ENCODE measurements around the gene CFAP298.
"Not testable (repeated sequence)": the region's sequence is repeated elsewhere in the genome, so short reads cannot be mapped to it uniquely, and the experiment has no call there.

CFAP298 gene

GRCh38 chr21:32566741-32567389, 45.3 kb downstream of the CFAP298 start:
- no peak for DNase-seq

GRCh38 chr21:32565856-32566465, 46.2 kb downstream of the CFAP298 start:
- DNase-seq, result no peak

GRCh38 chr21:32562915-32563314, 49.3 kb downstream of the CFAP298 start:
- no peak for DNase-seq

GRCh38 chr21:32562426-32562825, 49.8 kb downstream of the CFAP298 start:
- no peak for DNase-seq

GRCh38 chr21:32561476-32561875, 50.7 kb downstream of the CFAP298 start:
- DNase-seq, result not testable (repeated sequence)

DNA sequence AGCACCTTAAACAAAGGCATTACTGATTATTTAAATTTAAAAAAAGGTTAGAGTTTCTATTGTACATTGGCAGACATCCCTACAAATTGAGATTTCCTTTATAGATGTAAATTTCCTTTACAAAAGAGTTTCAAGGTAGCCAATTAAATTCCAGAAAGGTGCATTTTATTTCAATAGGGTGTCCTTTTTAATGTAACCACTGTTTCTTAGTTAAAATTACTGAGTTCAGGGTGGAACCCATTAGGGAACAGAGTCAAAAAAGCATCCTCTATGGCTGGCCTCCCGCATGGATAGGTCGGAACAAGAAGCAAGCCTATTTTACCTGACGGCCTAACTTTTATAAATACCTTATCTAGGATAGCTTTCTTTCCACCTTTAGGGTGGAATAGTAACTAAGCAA, 51.3 kb downstream of the CFAP298 start:
- DNase-seq, result no peak

- DNase-seq, result no peak
Observed at GRCh38 chr21:32559006-32559610, 53.1 kb downstream of the CFAP298 start.

DNA sequence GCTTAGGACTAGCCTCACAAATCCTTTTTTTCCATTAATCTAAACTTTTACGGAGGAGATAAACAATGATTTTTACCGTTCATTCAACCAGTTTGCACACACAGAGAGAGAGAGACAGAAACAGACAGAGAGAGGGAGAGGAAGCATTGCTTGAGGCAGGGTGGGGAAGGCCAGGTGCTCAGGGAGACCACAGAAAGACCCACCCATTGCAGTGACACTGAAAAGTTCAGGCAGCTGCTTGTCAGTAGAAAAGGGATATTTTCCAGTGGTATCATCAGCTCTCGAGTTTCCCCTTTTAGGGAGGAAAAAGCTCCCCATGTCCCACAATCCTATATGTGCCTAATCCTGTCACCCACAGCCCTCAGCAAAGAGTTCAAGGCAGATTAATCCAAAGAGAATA, 54.1 kb downstream of the CFAP298 start:
- DNase-seq, result no peak

DNA sequence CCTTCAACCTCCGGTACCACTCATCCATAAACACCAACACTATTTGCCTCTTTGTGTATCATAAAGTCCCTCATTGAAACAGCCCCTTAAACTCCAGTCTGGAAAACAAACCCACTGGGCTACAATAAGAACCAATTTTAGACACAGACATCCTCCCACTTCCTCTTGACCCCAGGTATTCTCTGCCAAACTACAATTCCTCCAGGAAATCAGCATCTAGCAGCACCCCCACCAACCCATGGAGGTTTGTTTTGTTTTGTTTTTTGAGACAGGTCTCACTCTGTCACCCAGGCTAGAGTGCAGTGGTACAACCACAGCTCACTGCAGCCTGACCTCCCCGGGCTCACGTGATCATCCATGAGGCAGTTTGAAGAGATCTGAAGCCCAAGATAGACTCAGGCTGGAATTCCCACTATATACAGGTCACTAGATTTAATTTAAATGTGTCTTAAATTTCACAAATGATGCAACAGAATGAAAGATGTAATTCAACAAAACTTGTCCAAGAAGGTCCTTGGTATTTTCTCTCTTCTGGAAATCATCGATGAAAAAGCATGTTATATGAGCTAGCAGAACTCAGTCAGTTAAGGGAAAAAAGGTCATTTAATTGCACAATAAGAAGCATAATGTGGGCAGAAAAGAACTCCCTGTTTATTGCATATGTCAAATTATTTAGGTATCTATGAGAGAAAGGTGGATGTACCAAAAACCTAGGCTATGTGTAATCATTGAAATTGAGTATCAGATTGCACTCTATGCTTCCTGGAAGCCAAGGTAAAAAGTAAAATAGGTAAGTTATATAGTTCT, 57.1 kb downstream of the CFAP298 start:
- no peak for DNase-seq

DNA sequence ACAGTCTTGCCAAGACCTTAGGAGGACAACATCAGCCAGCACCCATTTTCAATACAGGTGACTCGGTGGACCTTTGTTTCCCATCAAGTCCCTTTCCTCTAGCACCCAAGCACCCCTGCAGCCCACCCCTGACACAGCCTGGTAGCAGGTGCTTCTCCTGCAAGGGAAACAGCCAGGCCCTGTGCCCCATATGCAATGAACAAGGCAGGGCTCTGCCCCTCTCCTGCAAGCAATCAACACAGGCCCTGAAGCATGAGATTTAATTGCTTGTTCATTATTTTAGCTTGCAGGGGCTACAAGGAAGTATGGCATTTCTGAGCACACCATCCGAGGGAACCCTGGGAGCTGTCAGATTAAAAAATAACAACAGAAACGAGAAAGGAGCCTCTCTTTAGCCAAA, 62.3 kb downstream of the CFAP298 start:
- no peak for DNase-seq

DNA sequence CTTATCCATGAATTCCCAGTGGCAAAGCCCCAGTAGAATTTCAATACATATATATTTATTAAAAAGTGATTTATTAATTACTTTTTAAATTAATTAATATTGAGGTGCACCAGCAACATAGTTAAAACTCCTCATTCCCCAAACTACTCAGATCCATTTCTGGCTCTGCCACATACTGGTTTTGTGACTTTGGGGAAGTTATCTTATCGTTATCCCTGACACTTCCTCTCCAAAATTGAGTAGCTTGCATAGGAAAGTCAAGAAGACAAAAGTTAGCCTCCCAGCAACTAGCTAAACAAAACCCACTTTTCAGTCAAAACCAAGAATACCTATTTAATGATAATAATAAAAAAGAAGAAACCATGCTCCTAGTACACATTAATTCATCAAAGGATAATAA, 62.7 kb downstream of the CFAP298 start:
- DNase-seq, result no peak

Measured in T-helper 1 cell (primary cell).